ENCODE results near the gene HMCN1.

Gene HMCN1

DNA sequence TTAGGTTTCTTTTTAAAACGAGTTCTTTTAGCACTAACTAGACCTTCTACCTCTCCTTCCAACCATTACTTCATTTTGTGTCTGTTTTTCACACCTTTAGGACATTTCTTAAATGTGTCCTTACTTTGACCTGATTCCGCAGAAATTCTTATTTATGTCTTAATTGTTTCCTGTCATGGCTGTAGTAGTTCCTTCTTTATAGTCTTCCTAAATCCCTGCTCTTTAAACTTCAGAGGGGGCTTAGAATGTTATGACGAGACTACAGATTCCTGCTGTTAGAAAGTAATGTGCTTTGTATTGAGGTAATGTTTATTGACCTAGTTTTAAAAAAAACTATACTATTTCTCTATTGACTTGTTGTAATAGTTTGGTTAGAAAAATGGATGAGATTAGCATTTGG is 70.4 kb downstream of the HMCN1 start:
- no peak for DNase-seq (ENCODE audit: low read depth)

- no peak for DNase-seq (ENCODE audit: low read depth)
Observed at GRCh38 chr1:185807275-185807674, 73.1 kb downstream of the HMCN1 start.

- DNase-seq (ENCODE audit: low read depth), result no peak
Observed at GRCh38 chr1:185808631-185809030, 74.4 kb downstream of the HMCN1 start.

DNA sequence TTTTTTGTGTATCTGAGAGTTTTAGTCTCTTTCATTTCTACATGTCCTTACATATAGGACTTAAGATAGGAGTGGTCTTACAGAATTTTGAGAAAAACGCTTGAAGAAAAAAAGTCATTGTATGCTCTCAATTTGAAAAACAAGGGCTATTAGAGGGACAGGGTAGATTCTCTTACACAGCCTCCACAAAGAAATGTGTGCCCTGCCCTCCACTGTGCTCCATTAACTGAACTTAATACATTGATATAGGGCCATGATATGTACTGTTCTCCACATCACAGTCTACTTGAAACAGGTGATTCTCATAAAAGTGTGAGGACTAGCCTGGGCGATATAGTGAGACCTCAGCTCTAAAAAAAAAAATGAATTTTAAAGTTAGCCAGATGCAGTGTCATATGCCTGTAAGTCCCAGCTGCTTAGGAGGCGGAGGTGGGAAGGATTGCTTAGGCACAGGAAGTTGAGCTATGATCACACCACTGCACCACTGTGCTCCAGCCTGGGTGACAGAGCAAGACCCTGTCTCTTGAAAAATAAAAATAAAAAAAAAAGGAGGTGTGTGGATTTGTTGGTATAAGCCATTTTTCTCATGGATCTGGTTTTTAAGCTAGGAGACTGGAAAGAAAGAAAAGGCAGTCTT is 77.0 kb downstream of the HMCN1 start:
- DNase-seq (ENCODE audit: low read depth), result no peak

- no peak for DNase-seq (ENCODE audit: low read depth)
Observed at GRCh38 chr1:185812934-185813333, 78.7 kb downstream of the HMCN1 start.

DNA sequence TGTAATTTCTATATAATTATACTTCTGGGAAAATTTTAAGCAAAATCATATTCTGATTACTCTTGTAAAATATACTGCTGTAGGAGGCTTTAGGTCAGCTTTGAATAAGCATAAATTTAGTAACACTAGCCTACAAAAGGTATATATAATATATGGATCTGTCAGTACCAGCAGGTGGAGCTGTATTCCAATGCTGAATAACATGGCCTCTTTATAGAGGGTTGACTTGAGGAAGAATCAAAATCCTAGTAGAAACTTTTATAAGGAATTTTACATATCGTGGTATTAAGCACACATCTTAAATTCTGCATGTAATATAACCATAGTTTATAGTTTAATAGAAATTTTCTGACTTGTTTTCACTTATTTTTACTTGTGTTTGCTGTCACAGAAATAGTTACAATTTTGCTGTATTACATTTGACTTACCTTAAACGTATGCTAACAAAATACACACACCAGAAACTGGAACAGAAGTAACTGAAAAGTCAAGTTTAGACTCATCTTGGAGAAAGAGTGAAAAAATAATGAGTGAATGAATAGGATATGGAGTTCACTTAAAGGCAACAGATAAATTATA is 79.3 kb downstream of the HMCN1 start:
- DNase-seq (ENCODE audit: low read depth), result no peak

DNA sequence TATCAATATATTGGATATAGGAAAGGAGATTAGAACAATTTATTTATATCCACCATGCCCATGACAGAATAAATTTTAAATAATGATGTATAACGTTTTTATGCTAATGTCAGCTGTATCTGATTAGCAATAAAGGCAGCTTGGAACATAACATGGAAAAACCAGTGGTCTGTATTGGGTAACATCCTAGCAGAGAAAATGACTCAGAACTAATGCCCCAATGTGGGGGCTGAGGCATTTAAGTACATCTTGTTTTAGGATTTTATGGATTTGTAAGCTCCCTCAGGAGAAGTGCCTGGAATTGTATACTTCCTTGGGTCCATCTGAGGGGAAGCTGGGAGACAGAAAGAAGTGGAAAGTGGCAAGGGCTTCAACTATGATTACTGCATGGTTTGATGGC is 82.3 kb downstream of the HMCN1 start:
- DNase-seq (ENCODE audit: low read depth), result no peak

DNA sequence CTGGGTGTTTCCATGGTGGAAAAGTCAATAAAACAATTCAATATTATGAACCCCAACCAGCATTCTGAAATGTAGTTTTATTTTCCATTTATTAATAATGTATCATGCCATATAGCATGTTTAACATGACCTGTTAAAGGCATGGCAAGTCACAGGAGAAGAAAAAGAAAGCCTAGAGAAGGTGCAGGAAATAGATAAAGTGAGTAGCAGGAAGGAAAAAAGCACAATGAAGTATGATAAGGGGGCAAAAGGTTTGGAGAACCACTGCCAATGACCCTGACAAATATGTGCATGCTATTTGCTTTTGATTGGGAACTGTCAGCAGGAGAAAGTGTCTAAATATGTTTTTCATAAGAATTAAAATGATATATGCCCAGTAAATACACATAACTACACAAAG is 85.6 kb downstream of the HMCN1 start:
- no peak for DNase-seq (ENCODE audit: low read depth)

DNA sequence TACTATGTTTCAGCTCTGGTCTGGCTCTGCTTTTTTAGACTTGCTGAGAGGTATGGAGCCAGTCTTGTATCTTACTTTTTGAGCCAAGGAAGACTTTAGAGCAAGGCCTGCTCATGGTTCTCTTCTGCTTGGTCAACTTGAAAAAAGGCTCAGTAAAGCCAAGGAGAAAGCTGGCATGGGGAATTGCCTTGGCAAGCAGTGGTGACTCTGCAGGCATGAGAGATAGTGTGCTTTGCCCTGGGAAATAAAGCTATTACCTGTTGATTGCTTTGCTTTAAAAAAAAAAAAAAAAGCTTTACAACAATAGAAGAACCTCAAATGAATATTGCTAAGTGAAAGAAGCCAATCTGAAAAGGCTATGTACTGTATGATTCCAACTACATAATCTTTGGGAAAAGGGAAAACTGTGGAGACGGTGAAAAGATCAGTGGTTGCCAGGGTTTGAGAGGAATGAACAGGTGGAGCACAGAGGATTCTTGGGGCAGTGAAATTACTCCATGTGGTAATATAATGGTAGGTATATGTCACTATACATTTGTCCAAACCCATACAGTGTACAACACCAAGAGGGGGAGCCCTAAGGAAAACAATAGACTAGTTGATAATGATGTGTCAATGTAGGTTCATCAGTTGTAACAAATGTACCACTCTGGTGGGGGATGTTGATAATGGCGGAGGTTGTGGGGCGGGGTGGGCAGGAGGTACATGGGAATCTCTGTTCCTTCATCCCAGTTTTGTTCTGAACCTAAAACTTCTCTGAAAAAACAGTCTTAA is 87.6 kb downstream of the HMCN1 start:
- no peak for DNase-seq (ENCODE audit: low read depth)

DNA sequence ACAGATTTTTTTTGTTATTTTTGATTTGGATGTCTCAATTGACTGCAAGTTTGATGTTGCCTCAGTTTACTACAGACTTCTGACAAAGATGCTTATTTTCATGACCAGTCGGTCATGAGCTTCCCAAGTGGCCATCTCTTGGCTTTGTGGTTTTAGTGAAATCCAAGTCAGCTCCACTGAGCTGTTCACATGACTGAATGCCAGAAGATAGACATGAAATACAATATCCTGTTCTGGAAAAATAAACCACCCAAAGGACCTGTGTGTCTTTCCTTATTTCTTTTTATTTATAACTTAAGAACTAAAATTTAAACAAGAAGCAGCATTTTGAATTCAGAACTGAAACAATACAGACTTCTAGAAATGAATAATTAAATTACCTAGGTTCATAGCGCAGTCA is 89.3 kb downstream of the HMCN1 start:
- no peak for DNase-seq (ENCODE audit: low read depth)

DNA sequence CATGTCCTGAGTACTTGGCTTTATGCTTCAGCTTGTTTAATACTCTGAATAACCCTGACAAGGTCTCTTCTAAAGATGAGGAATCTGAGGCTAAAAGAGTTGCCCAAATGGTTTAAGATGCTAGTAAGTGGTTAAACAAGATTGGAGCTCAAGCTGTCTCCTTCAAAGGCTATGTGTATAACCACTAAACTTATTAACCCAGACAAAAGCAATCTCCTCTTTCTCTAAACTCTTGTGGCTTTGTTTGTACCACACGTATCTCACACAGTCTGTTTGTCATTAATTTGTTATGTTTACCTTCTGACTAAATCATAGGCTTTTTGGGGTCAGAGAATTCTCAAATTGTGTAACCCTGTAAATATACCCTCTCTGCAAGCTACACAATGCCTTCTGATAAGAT is 89.9 kb downstream of the HMCN1 start:
- no peak for DNase-seq (ENCODE audit: low read depth)

- no peak for DNase-seq (ENCODE audit: low read depth)
Observed at GRCh38 chr1:185825556-185825955, 91.4 kb downstream of the HMCN1 start.

DNA sequence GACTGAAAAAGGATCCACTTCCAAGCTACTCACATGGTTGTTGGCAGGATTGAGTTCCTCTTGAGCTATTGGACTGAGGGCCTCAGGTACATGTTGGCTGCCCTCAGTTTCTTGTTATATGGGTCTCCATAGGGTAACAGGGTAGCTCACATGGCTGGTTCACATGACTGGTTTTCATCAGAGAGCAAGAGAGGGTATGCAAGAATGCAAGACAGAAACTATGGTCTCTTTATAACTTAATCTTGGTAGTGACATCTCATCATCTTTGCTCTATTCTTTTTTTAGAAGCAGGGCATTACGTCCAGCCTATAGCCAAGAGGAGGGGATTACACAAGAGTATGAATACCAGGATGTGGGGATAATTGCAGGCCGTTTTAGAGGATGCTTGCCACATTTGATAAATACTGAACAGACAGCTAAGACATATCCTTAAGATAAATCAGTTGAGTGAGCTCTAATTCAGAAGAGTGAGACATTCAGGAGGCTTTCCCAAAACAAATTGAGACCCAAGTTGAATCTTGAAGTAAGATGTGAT is 100.2 kb downstream of the HMCN1 start:
- DNase-seq (ENCODE audit: low read depth), result no peak

- no peak for DNase-seq (ENCODE audit: low read depth)
Observed at GRCh38 chr1:185835191-185835590, 101.0 kb downstream of the HMCN1 start.

- DNase-seq (ENCODE audit: low read depth), result no peak
Observed at GRCh38 chr1:185837711-185838110, 103.5 kb downstream of the HMCN1 start.

- no peak for DNase-seq (ENCODE audit: low read depth)
Observed at GRCh38 chr1:185838111-185838510, 103.9 kb downstream of the HMCN1 start.

- DNase-seq (ENCODE audit: low read depth), result no peak
Observed at GRCh38 chr1:185840880-185841279, 106.7 kb downstream of the HMCN1 start.

DNA sequence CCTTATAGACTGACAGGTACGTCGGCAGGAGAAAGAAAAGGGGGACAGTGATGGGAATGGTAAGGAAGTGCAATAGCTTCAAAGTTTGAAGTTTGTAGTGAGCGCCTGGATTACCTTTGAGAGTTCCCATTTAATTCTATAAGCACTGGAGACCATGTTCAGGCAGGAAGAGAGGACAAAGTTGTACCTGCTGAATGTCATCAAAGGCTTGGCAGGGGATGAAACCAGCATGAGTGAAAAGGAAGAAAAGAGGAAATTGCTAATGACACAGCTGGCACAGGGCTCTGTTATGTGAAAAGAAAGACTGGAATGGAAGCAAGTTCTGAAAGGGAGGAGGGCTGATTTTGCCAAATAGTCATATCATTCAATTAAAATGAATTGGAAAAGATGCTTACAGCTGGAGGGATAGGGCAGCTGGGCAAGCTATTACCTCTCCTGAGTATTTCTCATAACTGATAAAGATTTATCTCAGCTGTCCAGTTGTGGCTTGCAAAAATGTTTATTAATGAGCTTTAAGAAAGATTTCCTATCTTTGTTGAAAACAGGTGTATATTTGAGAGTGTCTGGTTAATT is 109.2 kb downstream of the HMCN1 start:
- DNase-seq (ENCODE audit: low read depth), result no peak

DNA sequence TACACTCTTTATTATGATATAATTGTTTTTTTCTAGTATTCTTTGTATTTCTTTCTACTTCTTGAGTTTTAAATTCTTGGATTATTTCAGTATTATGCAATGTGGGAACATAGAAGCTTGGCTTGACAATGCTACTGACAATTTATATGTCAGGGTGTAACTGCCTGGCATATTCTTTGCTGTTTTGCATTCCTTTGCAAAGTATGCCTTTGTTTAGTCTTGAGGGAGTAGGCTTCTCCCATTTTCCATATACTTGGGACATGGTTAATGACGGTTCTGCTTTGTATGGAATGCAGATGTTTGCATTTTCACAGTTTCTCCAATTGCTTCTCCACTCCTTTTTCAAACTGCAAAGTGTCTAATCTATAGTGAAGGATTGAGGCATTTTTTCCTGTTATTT is 109.8 kb downstream of the HMCN1 start:
- no peak for DNase-seq (ENCODE audit: low read depth)

GRCh38 chr1:185846672-185847444 is 112.7 kb downstream of the HMCN1 start:
- DNase-seq (ENCODE audit: low read depth), result no peak

GRCh38 chr1:185849014-185849413 is 114.8 kb downstream of the HMCN1 start:
- DNase-seq (ENCODE audit: low read depth), result no peak

GRCh38 chr1:185850366-185850765 is 116.2 kb downstream of the HMCN1 start:
- no peak for DNase-seq (ENCODE audit: low read depth)

Measured in activated T-helper 1 cell treated with Interleukin-2 at 50 U/mL for 16 hours (primary cell).